Neural cell (in vitro differentiated cells): ENCODE measurements around the gene HTR1E. TPM values are rescaled to one million over a fixed set of nuclear protein-coding genes. Genes with fewer than 3 reads are reported as not detected.

Source experiments
- H2AFZ ChIP-seq: fragments of 200-600, 300-800 bp; sonication (generic), shearing (Covaris generic); 2 replicates; pipeline ENCODE4 v1.6.0; 2014; ENCODE audit warnings: low read depth, mild to moderate bottlenecking, antibody characterized with exemption, low read length, moderate library complexity
- H3F3A ChIP-seq: fragments of 200-600 bp; shearing (Covaris generic); 2 replicates; pipeline ENCODE4 v1.6.1; 2016; ENCODE audit warnings: mild to moderate bottlenecking, moderate library complexity, mixed read lengths, antibody characterized with exemption, low read length; ENCODE audit not compliant: insufficient read depth, poor library complexity, severe bottlenecking
- H3K27ac ChIP-seq: fragments of 200-600, 300-800 bp; sonication (generic), shearing (Covaris generic); 2 replicates; pipeline ENCODE4 v1.5.1; 2014; ENCODE audit warnings: mild to moderate bottlenecking, low read length, moderate library complexity
- H3K27me3 ChIP-seq: fragments of 300-800, 200-600 bp; sonication (generic), shearing (Covaris generic); 2 replicates; pipeline ENCODE4 v1.6.0; 2014; ENCODE audit warnings: mild to moderate bottlenecking, low read depth, low read length, moderate library complexity; ENCODE audit not compliant: insufficient read depth
- H3K36me3 ChIP-seq: fragments of 300-800, 200-600 bp; sonication (generic), shearing (Covaris generic); 2 replicates; pipeline ENCODE4 v1.5.1; 2014; ENCODE audit warnings: mild to moderate bottlenecking, antibody characterized with exemption, low read length, moderate library complexity; ENCODE audit not compliant: insufficient read depth
- H3K4me2 ChIP-seq: fragments of 300-800, 200-600 bp; sonication (generic), shearing (Covaris generic); 2 replicates; pipeline ENCODE4 v1.6.0; 2014; ENCODE audit warnings: mild to moderate bottlenecking, low read length
- H3K4me3 ChIP-seq: fragments of 300-800, 200-600 bp; sonication (generic), shearing (Covaris generic); 2 replicates; pipeline ENCODE4 v1.5.1; 2014; ENCODE audit warnings: mild to moderate bottlenecking, low read length, moderate library complexity
- H3K79me2 ChIP-seq: fragments of 200-600 bp; shearing (Covaris generic); replicated peaks from 2 replicates; pipeline ENCODE4 v1.6.0; 2014; ENCODE audit warnings: mild to moderate bottlenecking, low read length, moderate library complexity; ENCODE audit not compliant: insufficient read depth
- H3K9ac ChIP-seq: fragments of 300-800, 200-600 bp; sonication (generic), shearing (Covaris generic); 2 replicates; pipeline ENCODE4 v1.6.1; 2016; ENCODE audit warnings: mild to moderate bottlenecking, low read length, mixed read lengths
- H3K9me2 ChIP-seq: fragments of 200-600 bp; shearing (Covaris generic); 2 replicates; pipeline ENCODE4 v1.6.1; 2016; ENCODE audit warnings: mild to moderate bottlenecking, low read length, mixed read lengths; ENCODE audit not compliant: insufficient read depth
- H3K9me3 ChIP-seq: fragments of 200-600, 300-800 bp; sonication (generic), shearing (Covaris generic); 2 replicates; pipeline ENCODE4 v1.6.1; 2016; ENCODE audit warnings: mild to moderate bottlenecking, mixed run types, low read length, moderate library complexity, mixed read lengths
- H4K20me1 ChIP-seq: fragments of 200-600 bp; shearing (Covaris generic); 2 replicates; pipeline ENCODE4 v1.6.1; 2016; ENCODE audit warnings: mild to moderate bottlenecking, mixed run types; ENCODE audit not compliant: insufficient read depth
- CTCF ChIP-seq: fragments of 450-650 bp; IDR thresholded peaks from 2 replicates; pipeline ENCODE4 v1.5.1; 2014; ENCODE audit warnings: antibody characterized with exemption, mild to moderate bottlenecking, moderate library complexity; ENCODE audit not compliant: poor library complexity, severe bottlenecking
- EP300 ChIP-seq: fragments of 450-650 bp; conservative IDR thresholded peaks from 2 replicates; pipeline ENCODE4 v1.6.1; 2014; ENCODE audit warnings: antibody characterized with exemption, mild to moderate bottlenecking, moderate library complexity; ENCODE audit not compliant: poor library complexity, severe bottlenecking
- EZH2 ChIP-seq: fragments of 200-600, 300-800 bp; shearing (Covaris generic), sonication (generic); IDR thresholded peaks from 2 replicates; pipeline ENCODE4 v1.6.1; 2014; ENCODE audit warnings: antibody characterized with exemption, low read length, borderline replicate concordance, mild to moderate bottlenecking; ENCODE audit not compliant: insufficient read depth, poor library complexity, severe bottlenecking
- MXI1 ChIP-seq: fragments of 450-650 bp; conservative IDR thresholded peaks from 2 replicates; pipeline ENCODE4 v1.6.1; 2014; ENCODE audit warnings: antibody characterized with exemption, mild to moderate bottlenecking; ENCODE audit not compliant: poor library complexity, severe bottlenecking
- POLR2AphosphoS5 ChIP-seq: IDR thresholded peaks from 2 replicates; pipeline ENCODE4 v1.6.1; 2012
- RAD21 ChIP-seq: fragments of 450-650 bp; conservative IDR thresholded peaks from 2 replicates; pipeline ENCODE4 v1.6.1; 2014; ENCODE audit warnings: antibody characterized with exemption, mild to moderate bottlenecking, moderate library complexity
- REST ChIP-seq: IDR thresholded peaks from 2 replicates; pipeline ENCODE4 v1.6.1; 2012; ENCODE audit warnings: borderline replicate concordance
- SMC3 ChIP-seq: fragments of 450-650 bp; conservative IDR thresholded peaks from 2 replicates; pipeline ENCODE4 v1.6.1; 2014; ENCODE audit warnings: antibody characterized with exemption, mild to moderate bottlenecking, moderate library complexity; ENCODE audit not compliant: poor library complexity
- TAF1 ChIP-seq: IDR thresholded peaks from 2 replicates; pipeline ENCODE4 v1.6.1; 2012; ENCODE audit warnings: low read depth
- polyA plus RNA-seq: library from polyadenylated mRNA; depleted of rRNA; stranded (reverse); fragments of >200 nt; gene quantifications from 2 replicates; pipeline ENCODE4 v1.2.3, GENCODE V29; 2014

Gene HTR1E
- polyA plus RNA-seq, 1 donor from 2014 or later, result 0.25 TPM

GRCh38 chr6:87029711-87030314 is 92.5 kb downstream of the HTR1E start:
- Histone ChIP-seq H3K79me2 (no peaks in the 10 kb centered on the region), H3K4me2 (no peak overlapping the region), H3K27me3 (no peaks in the 10 kb centered on the region), H3K9me2 (no peaks in the 10 kb centered on the region), H4K20me1 (no peaks in the 10 kb centered on the region), H3K4me3 (no peak overlapping the region), H3K27ac (no peak overlapping the region), H2AFZ (no peak overlapping the region), H3K9me3 (no peaks in the 10 kb centered on the region), H3F3A (no peaks in the 10 kb centered on the region), H3K9ac (no peak overlapping the region), H3K36me3 (no peaks in the 10 kb centered on the region)
- TF ChIP-seq CTCF (peak; percentile 76), SMC3 (peak; percentile 79), TAF1 (no peak), EP300 (no peak), EZH2 (no peak), RAD21 (peak; percentile 75), REST (no peak), MXI1 (no peak), POLR2AphosphoS5 (no peak)

- Histone ChIP-seq H3K36me3 (no peaks in the 10 kb centered on the region), H3K4me3 (no peak overlapping the region), H3K9me3 (no peaks in the 10 kb centered on the region), H3K79me2 (no peaks in the 10 kb centered on the region), H3K9me2 (no peaks in the 10 kb centered on the region), H3K9ac (no peak overlapping the region), H3K27ac (no peak overlapping the region), H4K20me1 (no peaks in the 10 kb centered on the region), H3F3A (no peaks in the 10 kb centered on the region), H2AFZ (no peak overlapping the region), H3K4me2 (no peak overlapping the region), H3K27me3 (no peaks in the 10 kb centered on the region)
- TF ChIP-seq REST (no peak), SMC3 (no peak), EP300 (no peak), MXI1 (no peak), EZH2 (no peak), RAD21 (no peak), CTCF (no peak), POLR2AphosphoS5 (no peak), TAF1 (no peak)
Measured at GRCh38 chr6:87040729-87041128, 103.4 kb downstream of the HTR1E start.
